ENCODE measurements around the gene SERPINB4. TPM values are rescaled to one million over a fixed set of nuclear protein-coding genes. Genes with fewer than 3 reads are reported as not detected.

Gene SERPINB4
- total RNA-seq, 1 experiment from 2014 or later, result not detected

DNA sequence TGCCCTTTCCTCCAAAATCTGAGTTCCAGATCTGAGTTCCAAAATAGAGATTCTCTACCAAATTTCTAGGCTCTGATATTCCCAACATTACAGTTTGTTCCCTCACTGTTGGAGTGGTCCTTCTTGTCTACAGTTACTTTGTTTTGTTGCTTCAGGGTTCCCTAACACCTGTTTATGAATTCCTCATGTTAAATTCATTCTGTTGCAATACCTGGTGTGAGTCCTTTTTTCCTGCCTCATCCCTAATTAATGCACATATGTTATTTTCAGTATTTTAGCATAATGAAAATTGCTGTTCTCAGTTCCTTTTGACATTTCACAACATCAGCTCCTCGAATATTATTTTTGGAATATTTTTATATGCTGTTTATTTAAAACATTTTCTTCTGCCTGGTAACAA, 40.7 kb downstream of the SERPINB4 start:
- Histone ChIP-seq H3K9me3 (ENCODE audit: control insufficient read depth, insufficient read depth, low read depth, low read length) (no peaks in the 10 kb centered on the region), H3K27me3 (ENCODE audit: control insufficient read depth, insufficient read depth, low read length) (no peaks in the 10 kb centered on the region), H3K36me3 (ENCODE audit: control insufficient read depth, insufficient read depth, low read length) (no peaks in the 10 kb centered on the region), H3K27ac (ENCODE audit: low read length) (no peak overlapping the region), H3K4me1 (ENCODE audit: control insufficient read depth, insufficient read depth, low read length) (no peaks in the 10 kb centered on the region), H3K4me3 (ENCODE audit: low read depth in 2 of 2, low read length in 2 of 2) (no peak overlapping the region)
- POLR2A ChIA-PET, result no interaction called here
- DNase-seq (ENCODE audit: low read depth, low spot score) (no peak), ATAC-seq (no peak)
- BruUV-seq (replicated peaks), result no TSS peak
- CTCF ChIA-PET, result no interaction called here
- intact Hi-C loops (cut with micrococcal nuclease; ENCODE audit: unreplicated experiment) (no loop called here), in situ Hi-C loops (cut with HindIII; ENCODE audit: low pct_unique_long_range_greater_than_20kb, low sequenced_read_pairs) (no loop called here)
- TF ChIP-seq, protein P1, sequence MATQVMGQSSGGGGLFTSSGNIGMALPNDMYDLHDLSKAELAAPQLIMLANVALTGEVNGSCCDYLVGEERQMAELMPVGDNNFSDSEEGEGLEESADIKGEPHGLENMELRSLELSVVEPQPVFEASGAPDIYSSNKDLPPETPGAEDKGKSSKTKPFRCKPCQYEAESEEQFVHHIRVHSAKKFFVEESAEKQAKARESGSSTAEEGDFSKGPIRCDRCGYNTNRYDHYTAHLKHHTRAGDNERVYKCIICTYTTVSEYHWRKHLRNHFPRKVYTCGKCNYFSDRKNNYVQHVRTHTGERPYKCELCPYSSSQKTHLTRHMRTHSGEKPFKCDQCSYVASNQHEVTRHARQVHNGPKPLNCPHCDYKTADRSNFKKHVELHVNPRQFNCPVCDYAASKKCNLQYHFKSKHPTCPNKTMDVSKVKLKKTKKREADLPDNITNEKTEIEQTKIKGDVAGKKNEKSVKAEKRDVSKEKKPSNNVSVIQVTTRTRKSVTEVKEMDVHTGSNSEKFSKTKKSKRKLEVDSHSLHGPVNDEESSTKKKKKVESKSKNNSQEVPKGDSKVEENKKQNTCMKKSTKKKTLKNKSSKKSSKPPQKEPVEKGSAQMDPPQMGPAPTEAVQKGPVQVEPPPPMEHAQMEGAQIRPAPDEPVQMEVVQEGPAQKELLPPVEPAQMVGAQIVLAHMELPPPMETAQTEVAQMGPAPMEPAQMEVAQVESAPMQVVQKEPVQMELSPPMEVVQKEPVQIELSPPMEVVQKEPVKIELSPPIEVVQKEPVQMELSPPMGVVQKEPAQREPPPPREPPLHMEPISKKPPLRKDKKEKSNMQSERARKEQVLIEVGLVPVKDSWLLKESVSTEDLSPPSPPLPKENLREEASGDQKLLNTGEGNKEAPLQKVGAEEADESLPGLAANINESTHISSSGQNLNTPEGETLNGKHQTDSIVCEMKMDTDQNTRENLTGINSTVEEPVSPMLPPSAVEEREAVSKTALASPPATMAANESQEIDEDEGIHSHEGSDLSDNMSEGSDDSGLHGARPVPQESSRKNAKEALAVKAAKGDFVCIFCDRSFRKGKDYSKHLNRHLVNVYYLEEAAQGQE (IDR thresholded peaks at IDR 0.05; ENCODE audit: insufficient read depth in 1 of 2, low read depth in 2 of 2, low read length in 1 of 2), result no peak
- TF ChIP-seq, protein P2, sequence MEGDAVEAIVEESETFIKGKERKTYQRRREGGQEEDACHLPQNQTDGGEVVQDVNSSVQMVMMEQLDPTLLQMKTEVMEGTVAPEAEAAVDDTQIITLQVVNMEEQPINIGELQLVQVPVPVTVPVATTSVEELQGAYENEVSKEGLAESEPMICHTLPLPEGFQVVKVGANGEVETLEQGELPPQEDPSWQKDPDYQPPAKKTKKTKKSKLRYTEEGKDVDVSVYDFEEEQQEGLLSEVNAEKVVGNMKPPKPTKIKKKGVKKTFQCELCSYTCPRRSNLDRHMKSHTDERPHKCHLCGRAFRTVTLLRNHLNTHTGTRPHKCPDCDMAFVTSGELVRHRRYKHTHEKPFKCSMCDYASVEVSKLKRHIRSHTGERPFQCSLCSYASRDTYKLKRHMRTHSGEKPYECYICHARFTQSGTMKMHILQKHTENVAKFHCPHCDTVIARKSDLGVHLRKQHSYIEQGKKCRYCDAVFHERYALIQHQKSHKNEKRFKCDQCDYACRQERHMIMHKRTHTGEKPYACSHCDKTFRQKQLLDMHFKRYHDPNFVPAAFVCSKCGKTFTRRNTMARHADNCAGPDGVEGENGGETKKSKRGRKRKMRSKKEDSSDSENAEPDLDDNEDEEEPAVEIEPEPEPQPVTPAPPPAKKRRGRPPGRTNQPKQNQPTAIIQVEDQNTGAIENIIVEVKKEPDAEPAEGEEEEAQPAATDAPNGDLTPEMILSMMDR (IDR thresholded peaks at IDR 0.05), result no peak
- TF ChIP-seq TCF7L2 (IDR thresholded peaks at IDR 0.05; ENCODE audit: low read depth, low read length) (no peak), POLR2AphosphoS5 (IDR thresholded peaks at IDR 0.05; ENCODE audit: low read depth, low read length) (no peak), SIN3A (IDR thresholded peaks at IDR 0.05; ENCODE audit: borderline replicate concordance, insufficient read depth, low read depth, low read length) (no peak)

DNA sequence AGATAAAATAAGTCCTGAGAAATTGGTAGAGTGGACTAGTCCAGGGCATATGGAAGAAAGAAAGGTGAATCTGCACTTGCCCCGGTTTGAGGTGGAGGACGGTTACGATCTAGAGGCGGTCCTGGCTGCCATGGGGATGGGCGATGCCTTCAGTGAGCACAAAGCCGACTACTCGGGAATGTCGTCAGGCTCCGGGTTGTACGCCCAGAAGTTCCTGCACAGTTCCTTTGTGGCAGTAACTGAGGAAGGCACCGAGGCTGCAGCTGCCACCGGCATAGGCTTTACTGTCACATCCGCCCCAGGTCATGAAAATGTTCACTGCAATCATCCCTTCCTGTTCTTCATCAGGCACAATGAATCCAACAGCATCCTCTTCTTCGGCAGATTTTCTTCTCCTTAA, 47.1 kb downstream of the SERPINB4 start:
- Histone ChIP-seq H3K4me3 (ENCODE audit: low read depth in 2 of 2, low read length in 2 of 2) (no peak overlapping the region), H3K27ac (ENCODE audit: low read length) (no peak overlapping the region), H3K27me3 (ENCODE audit: control insufficient read depth, insufficient read depth, low read length) (no peaks in the 10 kb centered on the region), H3K36me3 (ENCODE audit: control insufficient read depth, insufficient read depth, low read length) (no peaks in the 10 kb centered on the region), H3K9me3 (ENCODE audit: control insufficient read depth, insufficient read depth, low read depth, low read length) (no peaks in the 10 kb centered on the region), H3K4me1 (ENCODE audit: control insufficient read depth, insufficient read depth, low read length) (no peaks in the 10 kb centered on the region)
- intact Hi-C loops (cut with micrococcal nuclease; ENCODE audit: unreplicated experiment) (no loop called here), in situ Hi-C loops (cut with HindIII; ENCODE audit: low pct_unique_long_range_greater_than_20kb, low sequenced_read_pairs) (no loop called here)
- ChIA-PET CTCF (no interaction called here), POLR2A (no interaction called here)
- no TSS peak for BruUV-seq (replicated peaks)
- TF ChIP-seq, protein P1 (IDR thresholded peaks at IDR 0.05; ENCODE audit: insufficient read depth in 1 of 2, low read depth in 2 of 2, low read length in 1 of 2), result no peak
- TF ChIP-seq POLR2AphosphoS5 (IDR thresholded peaks at IDR 0.05; ENCODE audit: low read depth, low read length), result no peak
- no peak for TF ChIP-seq SIN3A (IDR thresholded peaks at IDR 0.05; ENCODE audit: borderline replicate concordance, insufficient read depth, low read depth, low read length)
- TF ChIP-seq, protein P2 (IDR thresholded peaks at IDR 0.05), result no peak
- no peak for TF ChIP-seq TCF7L2 (IDR thresholded peaks at IDR 0.05; ENCODE audit: low read depth, low read length)
- ATAC-seq (no peak), DNase-seq (ENCODE audit: low read depth, low spot score) (no peak)

Measured in Panc1 (cell line).